ENCODE results near the gene ZBTB16.

DNA sequence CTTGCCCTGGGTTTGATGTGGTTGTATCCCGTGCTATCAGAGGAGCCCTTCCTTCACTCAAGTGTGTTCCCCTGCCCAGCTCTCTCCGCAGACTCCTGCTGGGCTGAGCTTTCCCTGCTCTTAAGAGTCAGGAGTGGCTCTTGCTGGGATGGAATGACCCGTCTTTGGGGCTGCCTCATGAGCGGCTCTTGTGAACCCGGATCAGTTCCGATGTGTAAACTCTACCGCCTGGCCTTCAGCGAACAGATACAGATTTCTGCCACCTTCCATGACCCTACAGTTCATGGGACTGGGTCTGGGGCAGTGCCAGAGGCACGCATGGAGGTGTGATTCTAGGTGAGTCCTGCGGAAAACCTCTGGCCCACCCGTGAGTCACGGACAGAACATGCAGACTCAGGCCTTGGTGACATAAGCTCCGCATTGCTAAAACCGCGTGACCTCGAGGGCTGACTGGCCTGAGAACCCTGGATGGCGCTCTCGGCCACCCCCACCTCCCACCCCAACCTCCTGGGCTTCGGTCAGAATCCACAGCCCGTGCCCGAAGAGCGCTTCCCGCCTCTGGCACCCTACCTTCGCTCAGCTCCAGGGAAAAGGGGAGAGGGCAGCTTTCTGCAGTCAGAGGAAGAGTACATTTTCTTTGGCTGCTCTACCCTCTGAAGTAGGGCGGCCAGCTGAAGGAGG is 1.3 kb upstream of the ZBTB16 start:
- no peak for TF ChIP-seq NFRKB (IDR thresholded peaks at IDR 0.05)
- no peak for TF ChIP-seq SP1 (IDR thresholded peaks at IDR 0.05)
- TF ChIP-seq L3MBTL2 (conservative IDR thresholded peaks at IDR 0.05), result no peak
- no peak for TF ChIP-seq LEF1 (IDR thresholded peaks at IDR 0.05; ENCODE audit: borderline replicate concordance)
- no peak for TF ChIP-seq ARNT (IDR thresholded peaks at IDR 0.05)
- no peak for TF ChIP-seq FOXM1 (IDR thresholded peaks at IDR 0.05; ENCODE audit: borderline replicate concordance)
- no peak for TF ChIP-seq FOXK2 (IDR thresholded peaks at IDR 0.05)

All from HEK293T (cell line).